GM21528 (cell line): ENCODE measurements around the gene PRRT1B.

Experiments
- ATAC-seq: cut with Tn5 transposase; IDR thresholded peaks from one replicate; pipeline ENCODE4 v1.9.1; 2021; ENCODE audit warnings: mild to moderate bottlenecking, moderate library complexity; ENCODE audit not compliant: unreplicated experiment, low FRiP score

PRRT1B gene

DNA sequence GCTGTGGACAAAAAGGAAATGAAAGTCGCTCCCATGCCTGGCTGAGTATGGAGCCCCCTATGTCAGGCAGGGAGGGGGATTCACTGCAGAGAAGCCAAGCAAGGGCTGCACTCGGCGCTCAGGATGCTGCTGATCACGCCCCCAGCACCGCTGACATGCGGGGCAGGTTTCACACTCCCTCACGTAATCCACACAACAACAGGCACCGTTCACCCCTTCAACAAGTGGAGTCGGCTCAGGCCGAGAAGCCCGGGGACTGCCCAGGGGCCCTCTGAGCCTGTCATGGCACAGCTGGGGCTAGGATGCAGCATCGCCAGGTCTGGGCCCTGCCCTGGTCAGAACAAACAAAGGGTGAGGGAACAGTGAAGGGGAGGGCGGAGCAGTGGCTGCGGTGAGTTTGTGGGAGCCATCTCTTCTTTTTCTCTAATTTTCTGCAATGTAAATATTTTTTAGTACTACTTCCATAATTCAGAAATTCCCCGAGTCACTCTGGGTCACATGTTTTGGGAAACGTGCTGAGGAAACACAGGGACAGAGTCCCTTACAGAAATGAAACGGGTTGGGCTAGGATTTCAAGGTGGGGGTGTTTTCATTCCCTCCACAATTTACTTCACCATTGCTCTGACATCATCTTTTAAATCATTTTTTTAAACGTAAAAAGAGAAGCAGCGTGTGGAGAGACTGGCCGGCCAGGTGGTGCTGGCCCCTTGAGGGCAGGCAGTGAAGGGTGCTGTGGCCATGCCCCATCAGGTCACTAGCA lies 49.8 kb downstream of the PRRT1B start:
- no peak for ATAC-seq

DNA sequence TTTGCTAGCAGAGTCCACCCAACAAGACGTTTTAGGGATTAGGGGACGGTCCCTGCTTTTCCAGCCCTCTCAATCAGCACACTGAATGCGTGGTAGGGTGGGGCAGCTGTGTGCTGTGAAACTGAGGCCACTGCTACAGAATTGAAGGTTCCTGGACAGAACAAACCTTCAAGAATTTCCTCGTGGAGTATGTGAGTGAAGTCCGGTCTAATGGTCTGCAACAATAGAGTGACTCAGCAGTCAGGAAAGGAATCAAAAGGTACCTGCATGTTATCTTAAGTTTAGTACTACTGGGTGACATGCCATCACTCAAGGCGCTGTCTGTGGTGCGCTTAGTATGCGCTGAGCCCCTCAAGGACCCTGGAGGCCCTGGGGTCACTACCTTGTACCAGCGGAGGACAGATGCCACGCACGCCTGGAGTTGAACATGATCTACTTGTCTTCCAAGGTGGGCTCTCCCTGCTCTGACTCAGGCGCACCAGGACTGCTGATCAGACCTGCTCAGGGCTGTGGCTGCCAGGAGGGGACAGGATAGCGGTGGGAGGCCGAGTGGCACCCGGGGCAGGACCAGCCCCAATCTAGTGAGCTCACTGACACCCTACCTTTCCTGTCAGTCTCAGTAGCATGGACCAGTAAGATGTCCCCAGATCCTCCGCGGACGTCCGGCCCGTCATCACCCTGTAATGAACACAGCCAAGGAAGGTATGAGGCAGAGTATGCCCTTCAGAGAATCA lies 50.5 kb downstream of the PRRT1B start:
- no peak for ATAC-seq

- no peak for ATAC-seq
Observed at GRCh38 chr9:131596430-131596743, 51.1 kb downstream of the PRRT1B start.

GRCh38 chr9:131597246-131597645 lies 51.9 kb downstream of the PRRT1B start:
- no peak for ATAC-seq

- ATAC-seq, result no peak
Observed at GRCh38 chr9:131598121-131598520, 52.8 kb downstream of the PRRT1B start.

GRCh38 chr9:131601683-131602181 lies 56.4 kb downstream of the PRRT1B start:
- ATAC-seq, result no peak

- ATAC-seq, result no peak
Observed at GRCh38 chr9:131603199-131603598, 57.9 kb downstream of the PRRT1B start.

GRCh38 chr9:131603711-131604439 lies 58.6 kb downstream of the PRRT1B start:
- no peak for ATAC-seq

GRCh38 chr9:131605770-131606590 lies 60.7 kb downstream of the PRRT1B start:
- no peak for ATAC-seq

DNA sequence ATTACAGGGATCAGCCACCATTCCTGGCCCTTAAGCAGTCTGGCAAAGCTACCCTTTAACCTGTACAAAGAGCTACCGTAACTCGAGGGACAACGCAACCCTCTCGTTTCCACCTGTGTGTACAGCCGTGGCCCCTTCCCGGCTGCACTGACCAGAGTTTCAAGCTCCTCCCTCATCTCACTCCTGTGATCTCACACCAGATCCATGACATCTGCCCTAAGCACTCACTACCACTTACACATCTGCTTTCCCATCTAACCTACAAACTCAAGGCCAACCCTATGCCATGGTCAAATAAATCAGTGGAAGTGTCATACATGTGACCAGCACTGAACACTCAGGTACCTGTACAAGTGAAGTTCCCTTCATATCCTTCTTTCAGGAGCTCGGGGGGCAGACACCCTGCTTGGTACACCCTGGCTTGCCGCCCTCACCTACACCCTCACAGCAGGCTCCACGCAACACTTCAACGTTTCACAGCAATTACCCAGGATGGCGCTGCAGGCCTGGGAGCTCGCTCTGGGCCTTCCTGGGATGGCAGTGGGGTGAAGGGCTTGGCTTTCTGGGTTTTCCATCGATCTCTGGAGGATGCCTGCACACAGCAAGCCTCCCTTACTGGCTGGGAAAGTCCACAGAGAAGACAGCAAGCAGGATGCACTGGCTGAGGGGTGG lies 61.7 kb downstream of the PRRT1B start:
- no peak for ATAC-seq

GRCh38 chr9:131607591-131607990 lies 62.3 kb downstream of the PRRT1B start:
- ATAC-seq, result no peak

DNA sequence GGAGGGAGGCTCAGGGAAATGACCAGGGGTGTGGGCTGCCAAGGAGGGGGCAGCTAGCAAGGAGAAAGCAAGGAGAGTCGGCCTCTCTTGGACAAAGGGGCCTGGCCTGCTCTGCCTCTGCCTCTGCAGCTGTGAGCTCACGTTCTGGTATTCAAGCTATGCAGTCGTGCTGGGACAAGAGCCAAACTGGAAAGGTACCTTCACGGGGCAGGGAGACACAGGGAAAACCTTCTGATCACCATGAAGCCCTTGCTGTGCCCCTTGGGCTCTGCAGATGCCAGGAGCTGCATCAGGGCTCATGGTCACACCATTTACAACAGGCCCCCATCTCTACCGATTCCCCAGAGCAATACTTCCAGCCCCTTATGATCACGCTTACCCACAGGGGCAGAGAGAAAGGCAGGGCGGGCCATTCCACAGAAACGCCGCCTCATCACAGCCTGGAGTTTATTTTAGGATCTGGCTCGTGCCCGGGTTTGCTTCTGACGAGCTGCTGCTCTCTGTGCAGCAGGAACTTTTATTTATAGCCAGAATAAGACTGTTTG lies 63.2 kb downstream of the PRRT1B start:
- no peak for ATAC-seq
